Inflammatory macrophage treated with lipopolysaccharide for 1 hour (primary cell): ENCODE results near the gene IFI27L2.
A peak's percentile ranks its signal among the peaks of the same experiment; 100 is the strongest.

Source experiments
- DNase-seq, 2 donors: peaks; one replicate each; pipeline ENCODE4 v3.0.0-alpha.2; 2020 to 2022

The IFI27L2 gene

DNA sequence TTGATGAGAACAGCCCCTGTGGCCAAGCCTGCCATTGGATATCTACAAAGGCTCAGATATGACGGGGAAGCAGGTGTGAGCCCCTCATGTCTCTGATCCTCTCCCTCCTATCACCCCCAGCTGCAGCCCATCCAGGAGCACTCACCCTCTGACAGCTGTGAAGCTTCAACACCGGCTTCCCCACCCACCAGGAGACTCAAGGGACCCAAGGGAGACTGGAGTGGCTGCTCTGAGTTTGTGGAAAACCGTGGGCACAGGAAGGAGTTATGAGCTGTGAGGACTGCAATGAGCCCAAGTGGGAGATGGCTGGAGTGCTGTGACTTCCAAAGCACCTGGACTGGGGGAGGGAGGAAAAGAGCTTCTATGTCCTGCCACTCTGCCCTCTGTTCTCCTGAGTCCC, 7.9 kb downstream of the IFI27L2 start:
- DNase-seq, result no peak

DNA sequence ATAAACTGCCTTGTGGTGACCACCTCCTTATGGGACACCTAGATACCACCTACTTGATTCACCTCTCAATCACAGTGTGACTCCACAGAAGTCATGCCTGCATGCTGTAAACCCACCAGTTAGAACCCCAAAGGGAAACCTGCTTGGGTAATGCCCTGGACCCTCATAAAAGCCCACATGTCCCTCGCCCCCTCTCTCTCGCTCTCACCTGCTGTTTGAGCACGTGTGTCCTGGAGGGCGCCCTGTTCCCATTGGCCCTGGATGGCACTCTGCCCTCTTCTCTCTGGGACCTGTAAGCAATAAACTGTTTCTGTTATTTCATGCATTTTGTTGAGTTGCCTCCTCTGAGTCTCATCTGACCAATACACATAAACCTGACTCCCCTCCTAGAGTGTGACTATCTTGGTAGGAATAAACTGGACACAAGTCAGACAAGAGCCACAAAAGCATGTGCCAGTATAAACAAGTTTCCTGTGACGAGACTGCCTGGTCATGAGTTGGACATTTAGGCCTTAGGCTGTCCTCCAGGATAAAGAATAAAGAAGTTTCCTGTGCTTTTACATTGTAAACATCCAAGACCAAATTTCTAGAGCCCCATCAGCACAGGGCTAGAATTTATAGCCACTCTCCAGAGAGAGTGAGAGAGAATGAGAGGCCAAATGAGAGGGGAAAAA, 8.6 kb downstream of the IFI27L2 start:
- DNase-seq, result no peak

GRCh38 chr14:94119071-94119470, 10.3 kb downstream of the IFI27L2 start:
- no peak for DNase-seq

DNA sequence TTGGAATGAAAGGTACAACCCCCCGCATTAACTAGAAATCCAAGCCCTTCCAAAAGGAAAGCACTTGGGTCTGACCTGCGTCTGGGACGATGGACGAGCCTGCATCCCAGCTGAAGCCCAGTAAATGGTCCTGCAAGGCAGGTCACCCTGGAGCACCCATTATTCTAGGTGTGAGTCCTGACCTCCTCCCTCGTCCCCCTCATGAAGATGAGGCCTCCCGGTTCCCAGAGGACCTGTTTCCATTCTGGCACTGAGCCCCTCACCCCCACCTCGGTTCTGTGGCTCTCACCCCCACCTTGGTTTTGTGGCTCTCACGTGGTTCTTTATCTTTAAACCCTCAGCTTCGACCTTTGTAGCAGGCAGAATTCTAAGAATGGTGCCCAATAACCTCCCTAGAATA, 11.5 kb downstream of the IFI27L2 start:
- no peak for DNase-seq

DNA sequence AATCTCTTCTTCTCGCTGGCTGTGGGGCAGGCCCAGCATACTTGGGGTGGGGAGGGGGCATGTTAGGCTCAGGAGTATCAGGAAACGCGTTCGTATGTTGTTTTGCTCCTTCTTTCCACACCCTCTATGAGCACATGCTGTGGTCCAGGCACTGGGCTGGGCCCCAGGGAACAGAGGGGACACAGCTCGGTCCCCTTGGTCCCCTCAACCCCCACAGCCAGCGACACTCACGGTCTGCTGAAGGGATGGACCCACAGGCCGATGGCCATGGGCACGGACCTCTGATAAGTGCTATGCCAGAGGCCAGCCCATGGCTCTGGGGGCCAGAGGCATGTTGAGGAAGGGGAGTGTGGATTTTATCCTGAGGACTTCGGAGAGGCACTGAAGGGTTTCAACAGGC, 12.7 kb downstream of the IFI27L2 start:
- DNase-seq, result no peak

DNA sequence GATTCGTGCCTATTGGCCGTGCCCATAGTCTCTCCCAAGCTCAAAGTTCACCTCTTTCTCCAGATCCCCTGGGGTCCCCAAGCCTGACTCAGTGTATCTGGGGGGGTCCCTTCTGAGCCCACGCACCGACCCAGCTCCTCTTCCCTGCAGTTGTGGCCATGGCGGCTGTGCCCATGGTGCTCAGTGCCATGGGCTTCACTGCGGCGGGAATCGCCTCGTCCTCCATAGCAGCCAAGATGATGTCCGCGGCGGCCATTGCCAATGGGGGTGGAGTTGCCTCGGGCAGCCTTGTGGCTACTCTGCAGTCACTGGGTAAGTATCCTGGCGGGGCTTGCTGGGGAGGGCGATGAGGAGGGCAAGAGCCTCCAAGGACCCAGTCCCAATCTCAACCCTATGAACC, 13.8 kb downstream of the IFI27L2 start:
- DNase-seq, result no peak

DNA sequence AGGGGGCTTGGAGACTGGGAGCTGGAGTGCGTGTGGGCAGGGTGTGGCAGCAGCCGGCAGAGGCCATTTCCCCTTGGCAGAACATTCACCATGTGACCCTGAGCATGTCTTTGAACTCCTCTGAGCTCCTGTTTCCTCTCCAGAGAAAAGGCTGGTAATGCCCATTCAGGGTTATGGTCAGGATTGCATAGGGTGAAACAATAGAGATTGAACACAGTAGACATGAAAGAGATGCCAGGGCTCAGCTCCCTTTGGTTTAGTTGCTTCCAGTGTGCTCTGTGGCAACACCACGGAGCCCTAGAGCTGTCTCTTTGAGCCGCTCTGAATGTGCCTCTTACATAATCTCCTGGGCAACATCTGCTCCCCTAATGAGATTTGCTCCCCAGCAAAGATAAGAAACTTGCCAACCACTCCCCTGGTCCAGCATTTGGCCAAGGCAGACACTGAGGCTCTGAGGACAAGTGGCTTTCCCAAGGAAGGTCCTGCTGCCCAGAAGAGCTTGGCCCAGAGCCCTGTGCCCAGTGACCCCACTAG, 14.3 kb downstream of the IFI27L2 start:
- DNase-seq, result peak in 1 of 2 donors; percentile 12

GRCh38 chr14:94114589-94115057, 14.8 kb downstream of the IFI27L2 start:
- no peak for DNase-seq

DNA sequence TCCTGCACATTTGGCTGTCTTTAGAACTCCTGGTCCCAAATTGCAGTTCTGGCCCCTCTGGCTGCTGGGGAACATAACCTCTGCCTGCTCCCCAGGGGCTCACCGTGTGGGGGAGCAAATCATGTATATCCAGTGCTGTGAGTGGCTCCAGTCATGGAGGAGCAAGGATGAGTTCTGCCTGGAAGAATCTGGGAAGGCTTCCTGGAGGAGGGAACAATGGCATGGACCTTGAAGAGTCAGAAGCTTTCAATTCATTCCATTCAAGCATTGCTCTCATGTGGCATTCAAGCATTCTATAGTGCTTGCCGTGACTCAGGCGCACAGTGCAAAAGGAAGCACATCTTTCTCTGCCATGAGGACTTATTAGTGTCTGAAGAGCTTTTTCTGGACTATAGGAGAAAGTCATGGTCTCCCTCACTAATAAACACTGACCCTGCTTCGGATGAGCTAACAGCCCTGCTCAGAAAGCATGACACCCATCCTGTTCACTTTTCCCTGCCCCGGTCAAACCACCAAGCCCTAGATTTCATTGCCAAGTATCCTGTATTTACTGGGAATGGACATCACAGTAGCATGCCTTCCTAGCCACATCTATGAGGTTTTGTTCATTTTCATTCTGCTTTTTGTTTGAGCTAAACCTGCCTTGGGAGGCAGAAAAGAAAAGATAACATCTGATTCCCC, 15.4 kb downstream of the IFI27L2 start:
- DNase-seq, result no peak

- no peak for DNase-seq
These were observed 15.9 kb downstream of the IFI27L2 start for GRCh38 chr14:94113490-94113889.

- DNase-seq, result no peak
These were observed 16.3 kb downstream of the IFI27L2 start for GRCh38 chr14:94113073-94113472.

DNA sequence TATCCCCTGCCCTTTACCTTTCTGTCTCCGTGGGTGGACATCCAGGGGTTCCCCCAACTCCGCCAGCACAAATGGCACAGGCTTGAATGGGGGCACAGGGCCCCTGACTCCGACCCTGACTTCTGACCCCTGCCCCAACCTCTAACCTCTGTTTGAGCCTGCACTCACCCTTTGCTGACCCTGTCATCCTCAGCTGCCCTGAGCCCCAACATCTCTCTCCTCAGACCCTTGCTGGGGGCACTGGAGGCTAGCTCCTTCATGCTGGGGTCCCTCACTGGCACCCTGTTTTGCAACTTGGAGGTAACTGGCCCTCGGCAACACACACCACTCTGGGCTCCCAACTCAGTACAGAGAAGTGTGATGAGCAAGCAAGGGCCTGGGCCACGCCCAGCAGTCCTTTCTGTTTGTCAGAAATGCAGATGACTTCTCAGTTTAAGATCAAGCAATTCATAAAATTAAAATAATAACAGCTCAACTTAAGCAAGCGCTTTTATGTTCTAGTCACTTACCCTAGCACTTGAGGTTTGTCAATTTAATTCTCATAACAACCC, 16.8 kb downstream of the IFI27L2 start:
- no peak for DNase-seq

- DNase-seq, result no peak
These were observed 17.9 kb downstream of the IFI27L2 start for GRCh38 chr14:94111276-94112095.

GRCh38 chr14:94110552-94111181, 18.7 kb downstream of the IFI27L2 start, which contains the start of gene IFI27:
TSS of gene IFI27 (plus strand) at chr14:94110736.
- no peak for DNase-seq

GRCh38 chr14:94109915-94110250, 19.5 kb downstream of the IFI27L2 start:
- no peak for DNase-seq

- no peak for DNase-seq
These were observed 24.7 kb downstream of the IFI27L2 start for GRCh38 chr14:94104731-94105130.

- no peak for DNase-seq
These were observed 25.8 kb downstream of the IFI27L2 start for GRCh38 chr14:94103554-94104150.

DNA sequence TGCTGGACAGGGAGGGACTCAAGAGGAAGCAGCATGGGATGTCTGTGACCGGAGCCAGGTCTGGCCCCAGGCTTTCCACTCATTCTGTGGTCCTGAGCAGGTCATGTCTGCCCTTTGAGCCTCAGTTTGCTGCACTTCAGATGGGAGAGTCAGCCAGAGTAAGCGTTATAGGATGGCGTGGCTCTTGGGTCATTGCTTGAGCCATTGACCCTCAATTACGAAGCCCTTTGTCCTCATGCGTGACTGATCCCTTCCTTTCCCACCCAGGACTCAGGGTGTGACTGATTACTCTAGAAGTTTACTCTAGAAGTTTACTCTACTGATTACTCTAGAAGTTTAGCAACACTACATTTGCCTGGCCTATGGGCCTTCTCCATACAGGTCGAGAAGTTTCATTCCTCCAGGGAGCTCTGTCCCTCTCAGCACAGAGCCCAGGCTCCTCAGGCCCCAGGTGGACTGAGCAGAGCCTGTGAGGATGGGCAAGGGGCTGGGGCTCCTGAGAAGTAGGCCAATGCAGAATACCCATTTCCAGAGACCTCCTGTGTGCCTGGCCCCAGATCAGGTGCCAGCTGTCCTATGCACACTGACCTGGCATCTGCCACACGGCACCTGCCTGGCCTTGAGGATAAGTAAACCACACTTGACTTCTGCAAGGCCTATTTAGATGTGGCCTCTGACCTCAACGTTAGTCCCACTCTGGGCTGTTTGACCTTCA, 26.5 kb downstream of the IFI27L2 start:
- DNase-seq, result no peak

DNA sequence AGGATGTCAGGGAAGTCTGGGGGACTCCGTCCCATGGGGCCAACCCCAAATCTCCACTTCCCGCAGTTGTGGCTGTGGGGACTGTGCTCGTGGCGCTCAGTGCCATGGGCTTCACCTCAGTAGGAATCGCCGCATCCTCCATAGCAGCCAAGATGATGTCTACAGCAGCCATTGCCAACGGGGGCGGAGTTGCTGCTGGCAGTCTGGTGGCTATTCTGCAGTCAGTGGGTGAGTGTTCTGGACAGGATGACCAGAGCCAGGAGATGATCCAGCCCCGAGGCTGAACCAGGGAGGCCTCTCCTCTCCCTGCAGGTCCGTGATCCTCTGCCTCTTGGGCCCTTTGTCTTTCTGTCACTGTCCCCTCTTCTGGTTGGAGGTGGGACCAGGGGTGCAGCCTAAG, 27.7 kb downstream of the IFI27L2 start:
- DNase-seq, result no peak

DNA sequence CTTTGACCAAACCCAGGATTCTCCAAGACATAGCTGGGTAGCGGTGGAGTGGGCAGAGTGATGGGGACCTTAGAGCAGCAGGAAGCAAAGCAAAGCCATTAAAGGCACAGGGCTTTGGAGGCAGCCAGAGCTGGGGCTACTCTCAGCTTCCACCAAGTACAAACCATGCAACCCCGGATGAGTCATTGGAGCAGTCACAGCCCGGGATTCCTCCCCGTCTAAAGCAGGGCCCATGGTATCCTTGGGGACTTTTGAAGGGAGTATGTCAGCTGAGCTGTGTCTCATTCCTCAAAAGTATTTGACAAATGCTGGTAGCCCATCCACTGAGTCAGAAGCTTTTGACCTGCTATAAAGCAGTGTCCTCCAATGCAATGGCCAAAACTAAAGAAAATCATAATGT, 28.6 kb downstream of the IFI27L2 start:
- no peak for DNase-seq

DNA sequence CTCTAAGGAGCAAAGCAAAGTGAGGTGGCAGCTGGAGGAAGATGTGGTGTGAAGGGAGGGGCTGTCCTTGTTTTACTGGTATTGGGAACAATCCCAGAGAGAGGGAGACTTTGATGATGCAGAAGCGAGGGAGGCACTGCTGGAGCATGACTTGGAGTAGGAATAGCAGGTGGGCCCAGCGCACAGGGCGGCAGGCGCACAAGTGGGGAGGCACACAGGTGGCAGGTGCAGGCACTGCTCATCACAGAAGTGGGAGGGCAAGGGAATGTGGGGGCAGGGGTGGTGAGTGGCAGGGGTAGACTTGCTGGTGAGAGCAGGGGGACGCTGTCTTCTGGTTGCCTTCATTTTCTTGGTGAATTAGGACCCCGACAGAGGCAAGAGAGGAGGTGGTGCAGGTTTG, 30.4 kb downstream of the IFI27L2 start:
- no peak for DNase-seq
